ENCODE data around the gene TMEM207.

DNA sequence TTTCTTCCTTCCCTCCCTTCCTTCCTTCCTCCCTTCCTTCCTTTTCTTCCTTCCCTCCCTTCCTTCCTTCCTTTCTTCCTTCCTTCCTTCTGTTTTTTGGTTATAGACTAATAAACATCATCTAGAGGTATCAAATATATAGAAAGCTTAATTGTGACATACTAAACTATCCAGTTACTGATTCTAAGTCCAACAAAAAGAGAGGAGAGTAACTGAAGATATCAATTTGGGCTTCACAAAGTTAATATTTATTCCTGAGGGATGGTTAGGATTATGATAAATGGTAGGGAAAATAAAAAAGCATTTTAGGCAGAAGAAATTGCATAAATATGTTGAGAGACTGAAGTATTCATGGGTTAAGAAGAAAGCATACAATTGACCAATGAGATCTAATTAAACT, 69.5 kb downstream of the TMEM207 start:
- no peak for TF ChIP-seq POLR2A (IDR thresholded peaks at IDR 0.05; ENCODE audit: low read depth, low read length)
- TF ChIP-seq, protein P1, sequence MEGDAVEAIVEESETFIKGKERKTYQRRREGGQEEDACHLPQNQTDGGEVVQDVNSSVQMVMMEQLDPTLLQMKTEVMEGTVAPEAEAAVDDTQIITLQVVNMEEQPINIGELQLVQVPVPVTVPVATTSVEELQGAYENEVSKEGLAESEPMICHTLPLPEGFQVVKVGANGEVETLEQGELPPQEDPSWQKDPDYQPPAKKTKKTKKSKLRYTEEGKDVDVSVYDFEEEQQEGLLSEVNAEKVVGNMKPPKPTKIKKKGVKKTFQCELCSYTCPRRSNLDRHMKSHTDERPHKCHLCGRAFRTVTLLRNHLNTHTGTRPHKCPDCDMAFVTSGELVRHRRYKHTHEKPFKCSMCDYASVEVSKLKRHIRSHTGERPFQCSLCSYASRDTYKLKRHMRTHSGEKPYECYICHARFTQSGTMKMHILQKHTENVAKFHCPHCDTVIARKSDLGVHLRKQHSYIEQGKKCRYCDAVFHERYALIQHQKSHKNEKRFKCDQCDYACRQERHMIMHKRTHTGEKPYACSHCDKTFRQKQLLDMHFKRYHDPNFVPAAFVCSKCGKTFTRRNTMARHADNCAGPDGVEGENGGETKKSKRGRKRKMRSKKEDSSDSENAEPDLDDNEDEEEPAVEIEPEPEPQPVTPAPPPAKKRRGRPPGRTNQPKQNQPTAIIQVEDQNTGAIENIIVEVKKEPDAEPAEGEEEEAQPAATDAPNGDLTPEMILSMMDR (conservative IDR thresholded peaks at IDR 0.05; ENCODE audit: low read depth, low read length): no peak
- TF ChIP-seq SMC3 (IDR thresholded peaks at IDR 0.05; ENCODE audit: low read depth, low read length): no peak
- TF ChIP-seq RCOR1 (IDR thresholded peaks at IDR 0.05; ENCODE audit: insufficient replicate concordance, low read length): no peak
- no peak for TF ChIP-seq RAD21 (IDR thresholded peaks at IDR 0.05; ENCODE audit: low read length)
- TF ChIP-seq MAFK (IDR thresholded peaks at IDR 0.05; ENCODE audit: low read depth, low read length): no peak
- no peak for TF ChIP-seq CEBPB (IDR thresholded peaks at IDR 0.05; ENCODE audit: low read depth, low read length)
- TF ChIP-seq MAZ (IDR thresholded peaks at IDR 0.05; ENCODE audit: borderline replicate concordance, low read depth, low read length): no peak
- TF ChIP-seq CHD1 (IDR thresholded peaks at IDR 0.05; ENCODE audit: low read depth, low read length): no peak
